ENCODE measurements around the gene IFI27L1.

DNA sequence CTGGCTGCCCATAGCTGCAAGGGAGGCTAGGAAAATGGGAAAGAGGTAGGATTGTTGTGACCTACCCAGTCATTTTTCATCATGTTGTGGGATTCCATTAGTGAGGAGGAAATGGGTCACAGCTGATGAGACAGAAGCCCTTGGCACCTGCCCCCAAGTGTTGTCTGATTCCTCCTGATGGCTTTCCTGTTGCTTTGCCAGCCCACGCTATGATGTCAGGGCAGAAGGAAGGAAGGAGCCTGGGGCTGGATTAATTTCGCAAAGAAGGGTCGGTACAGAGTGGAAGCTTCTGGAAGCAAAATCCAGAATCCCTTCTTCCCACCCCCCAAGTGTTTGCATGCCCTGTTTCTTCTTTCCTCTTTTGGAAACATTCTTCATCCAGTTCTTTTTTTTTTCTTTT is 46.2 kb upstream of the IFI27L1 start:
- no peak for TF ChIP-seq POLR2A (IDR thresholded peaks at IDR 0.05)
- TF ChIP-seq, protein P1, sequence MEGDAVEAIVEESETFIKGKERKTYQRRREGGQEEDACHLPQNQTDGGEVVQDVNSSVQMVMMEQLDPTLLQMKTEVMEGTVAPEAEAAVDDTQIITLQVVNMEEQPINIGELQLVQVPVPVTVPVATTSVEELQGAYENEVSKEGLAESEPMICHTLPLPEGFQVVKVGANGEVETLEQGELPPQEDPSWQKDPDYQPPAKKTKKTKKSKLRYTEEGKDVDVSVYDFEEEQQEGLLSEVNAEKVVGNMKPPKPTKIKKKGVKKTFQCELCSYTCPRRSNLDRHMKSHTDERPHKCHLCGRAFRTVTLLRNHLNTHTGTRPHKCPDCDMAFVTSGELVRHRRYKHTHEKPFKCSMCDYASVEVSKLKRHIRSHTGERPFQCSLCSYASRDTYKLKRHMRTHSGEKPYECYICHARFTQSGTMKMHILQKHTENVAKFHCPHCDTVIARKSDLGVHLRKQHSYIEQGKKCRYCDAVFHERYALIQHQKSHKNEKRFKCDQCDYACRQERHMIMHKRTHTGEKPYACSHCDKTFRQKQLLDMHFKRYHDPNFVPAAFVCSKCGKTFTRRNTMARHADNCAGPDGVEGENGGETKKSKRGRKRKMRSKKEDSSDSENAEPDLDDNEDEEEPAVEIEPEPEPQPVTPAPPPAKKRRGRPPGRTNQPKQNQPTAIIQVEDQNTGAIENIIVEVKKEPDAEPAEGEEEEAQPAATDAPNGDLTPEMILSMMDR (IDR thresholded peaks at IDR 0.05), result no peak
